Nephron (organoid): ENCODE measurements around the gene CD86.
"Not testable (repeated sequence)": the region's sequence is repeated elsewhere in the genome, so short reads cannot be mapped to it uniquely, and the experiment has no call there.

Experiments
- H3K27ac Mint-ChIP-seq, 3 experiments: 2 replicates each; pipeline ENCODE4 v1.8.0; 2020; ENCODE audit warnings: mixed read lengths in 3 of 3, mild to moderate bottlenecking in 2 of 3, moderate library complexity in 1 of 3
- H3K27me3 Mint-ChIP-seq: 2 replicates; pipeline ENCODE4 v1.8.0; 2021; ENCODE audit warnings: low read depth, mild to moderate bottlenecking, moderate library complexity, mixed read lengths
- H3K36me3 Mint-ChIP-seq: 2 replicates; pipeline ENCODE4 v1.8.0; 2020; ENCODE audit warnings: low read depth, mixed read lengths
- H3K4me1 Mint-ChIP-seq: 2 replicates; pipeline ENCODE4 v1.8.0; 2020; ENCODE audit warnings: mixed read lengths
- H3K4me3 Mint-ChIP-seq, 3 experiments: 2 replicates each; pipeline ENCODE4 v1.8.0; 2020; ENCODE audit warnings: mild to moderate bottlenecking in 3 of 3, mixed read lengths in 3 of 3, moderate library complexity in 2 of 3
- H3K9me3 Mint-ChIP-seq: 2 replicates; pipeline ENCODE4 v1.8.0; 2020; ENCODE audit warnings: mixed read lengths
- CTCF ChIP-seq, 3 experiments: fragments of 200-600 bp; sonication (generic); IDR thresholded peaks; one replicate each; pipeline ENCODE4 v1.5.0; 2021; ENCODE audit warnings: antibody characterized with exemption in 3 of 3; ENCODE audit not compliant: unreplicated experiment in 3 of 3

Gene CD86

GRCh38 chr3:122112754-122113153, 57.6 kb downstream of the CD86 start:
- Mint-ChIP-seq H3K27ac (no peak overlapping the region), H3K9me3 (no peaks in the 10 kb centered on the region), H3K36me3 (no peaks in the 10 kb centered on the region), H3K4me3 (no peak overlapping the region), H3K27me3 (peaks cover 7% of the 10 kb centered on the region), H3K4me1 (no peaks in the 10 kb centered on the region)
- no peak for TF ChIP-seq CTCF (IDR thresholded peaks at IDR 0.05; ENCODE audit: unreplicated experiment in 3 of 3)

- TF ChIP-seq CTCF (IDR thresholded peaks at IDR 0.05; ENCODE audit: unreplicated experiment in 3 of 3): no peak
- Mint-ChIP-seq H3K27me3 (peaks cover 5% of the 10 kb centered on the region), H3K9me3 (peaks cover 17% of the 10 kb centered on the region), H3K36me3 (no peaks in the 10 kb centered on the region), H3K4me3 (no peak overlapping the region), H3K27ac (no peak overlapping the region), H3K4me1 (no peaks in the 10 kb centered on the region)
Measured at GRCh38 chr3:122123850-122124249, 68.7 kb downstream of the CD86 start.

GRCh38 chr3:122132949-122133540, 77.9 kb downstream of the CD86 start:
- Mint-ChIP-seq H3K27me3 (peaks cover 4% of the 10 kb centered on the region), H3K4me1 (no peaks in the 10 kb centered on the region), H3K9me3 (peaks cover 9% of the 10 kb centered on the region), H3K4me3 (no peak overlapping the region), H3K36me3 (peaks cover 4% of the 10 kb centered on the region), H3K27ac (peak overlapping the region in 1 of 3 experiments; percentile 86)
- no peak for TF ChIP-seq CTCF (IDR thresholded peaks at IDR 0.05; ENCODE audit: unreplicated experiment in 3 of 3)

- Mint-ChIP-seq H3K4me1 (no peaks in the 10 kb centered on the region), H3K36me3 (no peaks in the 10 kb centered on the region), H3K27me3 (peaks cover 3% of the 10 kb centered on the region)
Measured at GRCh38 chr3:122146466-122146865, 91.3 kb downstream of the CD86 start.

GRCh38 chr3:122148941-122149627, 93.9 kb downstream of the CD86 start:
- no peak for TF ChIP-seq CTCF (IDR thresholded peaks at IDR 0.05; ENCODE audit: unreplicated experiment in 3 of 3)
- peaks cover 1% of the 10 kb centered on the region for H3K9me3 Mint-ChIP-seq
- H3K4me3 Mint-ChIP-seq: no peak overlapping the region
- no peaks in the 10 kb centered on the region for H3K36me3 Mint-ChIP-seq
- H3K4me1 Mint-ChIP-seq: no peaks in the 10 kb centered on the region
- H3K27me3 Mint-ChIP-seq: no peaks in the 10 kb centered on the region
- H3K27ac Mint-ChIP-seq: no peak overlapping the region

More at GRCh38 chr3:122146466-122146865, 91.3 kb downstream of the CD86 start:
- TF ChIP-seq CTCF (IDR thresholded peaks at IDR 0.05; ENCODE audit: unreplicated experiment in 3 of 3): no peak
- Mint-ChIP-seq H3K4me3 (no peak overlapping the region), H3K9me3 (peaks cover 7% of the 10 kb centered on the region), H3K27ac (no peak overlapping the region)

GRCh38 chr3:122151480-122151879, 96.3 kb downstream of the CD86 start:
- Mint-ChIP-seq H3K27ac (no peak overlapping the region), H3K27me3 (peaks cover 3% of the 10 kb centered on the region), H3K4me3 (no peak overlapping the region), H3K4me1 (no peaks in the 10 kb centered on the region), H3K9me3 (peaks cover 22% of the 10 kb centered on the region), H3K36me3 (no peaks in the 10 kb centered on the region)
- no peak for TF ChIP-seq CTCF (IDR thresholded peaks at IDR 0.05; ENCODE audit: unreplicated experiment in 3 of 3)

- H3K4me1 Mint-ChIP-seq, H3K4me3 Mint-ChIP-seq, H3K27ac Mint-ChIP-seq, H3K27me3 Mint-ChIP-seq, H3K36me3 Mint-ChIP-seq: not testable (repeated sequence)
- peaks cover 21% of the 10 kb centered on the region for H3K9me3 Mint-ChIP-seq
Measured at GRCh38 chr3:122164983-122165382, 109.8 kb downstream of the CD86 start.
